ENCODE data around the gene AP4M1.
A peak's percentile ranks its signal among the peaks of the same experiment; 100 is the strongest.

AP4M1 gene

GRCh38 chr7:100081535-100082102 is 19.8 kb upstream of the AP4M1 start, which contains the start of gene ZNF3 (continued):
- TF ChIP-seq, protein P1, sequence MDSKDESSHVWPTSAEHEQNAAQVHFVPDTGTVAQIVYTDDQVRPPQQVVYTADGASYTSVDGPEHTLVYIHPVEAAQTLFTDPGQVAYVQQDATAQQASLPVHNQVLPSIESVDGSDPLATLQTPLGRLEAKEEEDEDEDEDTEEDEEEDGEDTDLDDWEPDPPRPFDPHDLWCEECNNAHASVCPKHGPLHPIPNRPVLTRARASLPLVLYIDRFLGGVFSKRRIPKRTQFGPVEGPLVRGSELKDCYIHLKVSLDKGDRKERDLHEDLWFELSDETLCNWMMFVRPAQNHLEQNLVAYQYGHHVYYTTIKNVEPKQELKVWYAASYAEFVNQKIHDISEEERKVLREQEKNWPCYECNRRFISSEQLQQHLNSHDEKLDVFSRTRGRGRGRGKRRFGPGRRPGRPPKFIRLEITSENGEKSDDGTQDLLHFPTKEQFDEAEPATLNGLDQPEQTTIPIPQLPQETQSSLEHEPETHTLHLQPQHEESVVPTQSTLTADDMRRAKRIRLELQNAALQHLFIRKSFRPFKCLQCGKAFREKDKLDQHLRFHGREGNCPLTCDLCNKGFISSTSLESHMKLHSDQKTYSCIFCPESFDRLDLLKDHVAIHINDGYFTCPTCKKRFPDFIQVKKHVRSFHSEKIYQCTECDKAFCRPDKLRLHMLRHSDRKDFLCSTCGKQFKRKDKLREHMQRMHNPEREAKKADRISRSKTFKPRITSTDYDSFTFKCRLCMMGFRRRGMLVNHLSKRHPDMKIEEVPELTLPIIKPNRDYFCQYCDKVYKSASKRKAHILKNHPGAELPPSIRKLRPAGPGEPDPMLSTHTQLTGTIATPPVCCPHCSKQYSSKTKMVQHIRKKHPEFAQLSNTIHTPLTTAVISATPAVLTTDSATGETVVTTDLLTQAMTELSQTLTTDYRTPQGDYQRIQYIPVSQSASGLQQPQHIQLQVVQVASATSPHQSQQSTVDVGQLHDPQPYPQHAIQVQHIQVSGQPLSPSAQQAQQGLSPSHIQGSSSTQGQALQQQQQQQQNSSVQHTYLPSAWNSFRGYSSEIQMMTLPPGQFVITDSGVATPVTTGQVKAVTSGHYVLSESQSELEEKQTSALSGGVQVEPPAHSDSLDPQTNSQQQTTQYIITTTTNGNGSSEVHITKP (tag by site-specific recombination; IDR thresholded peaks at IDR 0.05): 0 out of 2 replicates have a peak, but pooled peaks have one; percentile 43
- TF ChIP-seq ZSCAN23 (tag by site-specific recombination; IDR thresholded peaks at IDR 0.05): 0 out of 2 replicates have a peak, but pooled peaks have one; percentile 17
- no peak for TF ChIP-seq ZNF433 (tag by site-specific recombination; IDR thresholded peaks at IDR 0.05; ENCODE audit: low read depth)
- no peak for TF ChIP-seq HOXA7 (CRISPR knock-in tag; IDR thresholded peaks at IDR 0.05; ENCODE audit: borderline replicate concordance)
- peak; percentile 98 for TF ChIP-seq ZSCAN30 (tag by site-specific recombination; IDR thresholded peaks at IDR 0.05)
- peak; percentile 93 for TF ChIP-seq SP3 (tag by site-specific recombination; IDR thresholded peaks at IDR 0.05)
- TF ChIP-seq ZNF639 (tag by site-specific recombination; IDR thresholded peaks at IDR 0.05): peak; percentile 93; the same call in 1 of the 2 replicates

DNA sequence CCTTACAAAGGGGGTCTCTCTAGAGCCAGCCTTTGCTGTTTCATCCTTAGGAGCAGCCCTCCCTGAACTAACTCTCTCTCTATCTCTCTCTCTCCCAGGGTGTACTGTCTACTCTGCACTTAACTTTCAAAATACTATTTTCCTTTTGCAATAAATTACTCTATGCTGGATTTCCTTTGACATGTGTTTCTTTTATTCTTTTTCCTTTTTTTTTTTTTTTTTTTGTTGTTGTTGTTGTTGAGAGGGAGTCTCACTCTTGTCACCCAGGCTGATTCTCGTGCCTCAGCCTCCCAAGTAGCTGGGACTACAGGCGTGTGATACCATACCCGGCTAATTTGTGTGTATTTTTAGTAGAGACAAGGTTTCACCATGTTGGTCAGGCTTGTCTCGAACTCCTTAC is 18.5 kb upstream of the AP4M1 start:
- Histone ChIP-seq H3K4me3 (ENCODE audit: low read depth, low read length) (no peak overlapping the region), H3K4me1 (ENCODE audit: control insufficient read depth, insufficient read depth, low read length) (no peaks in the 10 kb centered on the region), H3K9me3 (ENCODE audit: control insufficient read depth, insufficient read depth, low read depth, low read length) (no peaks in the 10 kb centered on the region), H3K27ac (ENCODE audit: extremely low read depth, low read depth, low read length) (no peak overlapping the region), H3K36me3 (ENCODE audit: control insufficient read depth in 2 of 2, insufficient read depth in 1 of 2, low read length in 2 of 2) (peaks cover 7 to 21% of the 10 kb centered on the region in 2 experiments; a peak in 2 of 3 replicates)
- CTCF ChIA-PET: interaction anchor here (0.7 to 1.2 kb wide), 11 partner anchors 9 to 201 kb away, joined by 3 to 8 read pairs (median 3); no protein-coding TSS in a partner anchor
- POLR2A ChIA-PET: interaction anchor here (0.7 to 1.2 kb wide), 12 partner anchors 8 to 1150 kb away, joined by 3 to 32 read pairs (median 4); partner anchors contain the start of genes AP4M1, LAMTOR4, MBLAC1 and MCM7
- TF ChIP-seq PRDM1 (tag by site-specific recombination; IDR thresholded peaks at IDR 0.05): peak; percentile 36; the same call in 1 of the 2 replicates
- 0 out of 2 replicates have a peak, but pooled peaks have one; percentile 20 for TF ChIP-seq ZNF366 (tag by site-specific recombination; conservative IDR thresholded peaks at IDR 0.05)
- no peak for TF ChIP-seq ZNF518A (tag by site-specific recombination; conservative IDR thresholded peaks at IDR 0.05; ENCODE audit: low read depth)
- TF ChIP-seq, protein P2, sequence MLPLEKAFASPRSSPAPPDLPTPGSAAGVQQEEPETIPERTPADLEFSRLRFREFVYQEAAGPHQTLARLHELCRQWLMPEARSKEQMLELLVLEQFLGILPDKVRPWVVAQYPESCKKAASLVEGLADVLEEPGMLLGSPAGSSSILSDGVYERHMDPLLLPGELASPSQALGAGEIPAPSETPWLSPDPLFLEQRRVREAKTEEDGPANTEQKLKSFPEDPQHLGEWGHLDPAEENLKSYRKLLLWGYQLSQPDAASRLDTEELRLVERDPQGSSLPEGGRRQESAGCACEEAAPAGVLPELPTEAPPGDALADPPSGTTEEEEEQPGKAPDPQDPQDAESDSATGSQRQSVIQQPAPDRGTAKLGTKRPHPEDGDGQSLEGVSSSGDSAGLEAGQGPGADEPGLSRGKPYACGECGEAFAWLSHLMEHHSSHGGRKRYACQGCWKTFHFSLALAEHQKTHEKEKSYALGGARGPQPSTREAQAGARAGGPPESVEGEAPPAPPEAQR (tag by site-specific recombination; IDR thresholded peaks at IDR 0.05): no peak
- TF ChIP-seq ZEB2 (tag by site-specific recombination; IDR thresholded peaks at IDR 0.05): no peak
- TF ChIP-seq, protein P3, sequence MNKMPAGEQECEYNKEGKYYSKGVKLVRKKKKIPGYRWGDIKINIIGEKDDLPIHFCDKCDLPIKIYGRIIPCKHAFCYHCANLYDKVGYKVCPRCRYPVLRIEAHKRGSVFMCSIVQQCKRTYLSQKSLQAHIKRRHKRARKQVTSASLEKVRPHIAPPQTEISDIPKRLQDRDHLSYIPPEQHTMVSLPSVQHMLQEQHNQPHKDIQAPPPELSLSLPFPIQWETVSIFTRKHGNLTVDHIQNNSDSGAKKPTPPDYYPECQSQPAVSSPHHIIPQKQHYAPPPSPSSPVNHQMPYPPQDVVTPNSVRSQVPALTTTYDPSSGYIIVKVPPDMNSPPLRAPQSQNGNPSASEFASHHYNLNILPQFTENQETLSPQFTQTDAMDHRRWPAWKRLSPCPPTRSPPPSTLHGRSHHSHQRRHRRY (tag by site-specific recombination; IDR thresholded peaks at IDR 0.05): no peak
- TF ChIP-seq, protein P4, sequence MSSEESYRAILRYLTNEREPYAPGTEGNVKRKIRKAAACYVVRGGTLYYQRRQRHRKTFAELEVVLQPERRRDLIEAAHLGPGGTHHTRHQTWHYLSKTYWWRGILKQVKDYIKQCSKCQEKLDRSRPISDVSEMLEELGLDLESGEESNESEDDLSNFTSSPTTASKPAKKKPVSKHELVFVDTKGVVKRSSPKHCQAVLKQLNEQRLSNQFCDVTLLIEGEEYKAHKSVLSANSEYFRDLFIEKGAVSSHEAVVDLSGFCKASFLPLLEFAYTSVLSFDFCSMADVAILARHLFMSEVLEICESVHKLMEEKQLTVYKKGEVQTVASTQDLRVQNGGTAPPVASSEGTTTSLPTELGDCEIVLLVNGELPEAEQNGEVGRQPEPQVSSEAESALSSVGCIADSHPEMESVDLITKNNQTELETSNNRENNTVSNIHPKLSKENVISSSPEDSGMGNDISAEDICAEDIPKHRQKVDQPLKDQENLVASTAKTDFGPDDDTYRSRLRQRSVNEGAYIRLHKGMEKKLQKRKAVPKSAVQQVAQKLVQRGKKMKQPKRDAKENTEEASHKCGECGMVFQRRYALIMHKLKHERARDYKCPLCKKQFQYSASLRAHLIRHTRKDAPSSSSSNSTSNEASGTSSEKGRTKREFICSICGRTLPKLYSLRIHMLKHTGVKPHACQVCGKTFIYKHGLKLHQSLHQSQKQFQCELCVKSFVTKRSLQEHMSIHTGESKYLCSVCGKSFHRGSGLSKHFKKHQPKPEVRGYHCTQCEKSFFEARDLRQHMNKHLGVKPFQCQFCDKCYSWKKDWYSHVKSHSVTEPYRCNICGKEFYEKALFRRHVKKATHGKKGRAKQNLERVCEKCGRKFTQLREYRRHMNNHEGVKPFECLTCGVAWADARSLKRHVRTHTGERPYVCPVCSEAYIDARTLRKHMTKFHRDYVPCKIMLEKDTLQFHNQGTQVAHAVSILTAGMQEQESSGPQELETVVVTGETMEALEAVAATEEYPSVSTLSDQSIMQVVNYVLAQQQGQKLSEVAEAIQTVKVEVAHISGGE (tag by site-specific recombination; conservative IDR thresholded peaks at IDR 0.05; ENCODE audit: low read depth): no peak
- no peak for TF ChIP-seq TCF7L2 (IDR thresholded peaks at IDR 0.05; ENCODE audit: borderline replicate concordance, low read depth, low read length)
- no peak for TF ChIP-seq ZNF560 (tag by site-specific recombination; IDR thresholded peaks at IDR 0.05; ENCODE audit: borderline replicate concordance)
- TF ChIP-seq ZNF335 (tag by site-specific recombination; conservative IDR thresholded peaks at IDR 0.05): peak; percentile 1; the same call in 1 of the 2 replicates
